ENCODE measurements around the gene CXCR1. TPM values are rescaled to one million over a fixed set of nuclear protein-coding genes. Genes with fewer than 3 reads are reported as not detected.

Gene CXCR1
- total and polyA plus RNA-seq, 9 of the 15 experiments (the other 6 are each of a cell fraction or from before 2014, with no cell fraction given): not detected

- Histone ChIP-seq H3K27me3 (ENCODE audit: control insufficient read depth in 2 of 2, insufficient read depth in 2 of 2, low read length in 2 of 2) (peaks cover 17 to 40% of the 10 kb centered on the region in 2 experiments; a peak in 4 of 5 replicates), H3K79me2 (ENCODE audit: control insufficient read depth, insufficient read depth, low read length) (no peaks in the 10 kb centered on the region), H4K20me1 (replicated peaks; ENCODE audit: control insufficient read depth, insufficient read depth, low read length) (no peaks in the 10 kb centered on the region), H3K9me1 (ENCODE audit: control insufficient read depth, insufficient read depth, low read length) (no peaks in the 10 kb centered on the region), H2AFZ (ENCODE audit: low read depth, low read length) (no peak overlapping the region), H3K4me2 (ENCODE audit: insufficient read depth, low read length) (no peak overlapping the region), H3K36me3 (ENCODE audit: control insufficient read depth, insufficient read depth, low read length) (no peaks in the 10 kb centered on the region), H3K9me3 (replicated peaks; ENCODE audit: control insufficient read depth, insufficient read depth, low read depth, low read length) (no peaks in the 10 kb centered on the region), H3K4me3 (no peak overlapping the region), H3K27ac (ENCODE audit: extremely low read depth, low read depth, low read length) (no peak overlapping the region), H3K4me1 (replicated peaks in 1 of 2; ENCODE audit: control insufficient read depth in 2 of 2, insufficient read depth in 2 of 2, low read length in 2 of 2) (no peaks in the 10 kb centered on the region; a peak in 1 of 5 replicates), H3K9ac (ENCODE audit: insufficient read depth in 1 of 2, low read depth in 2 of 2, low read length in 2 of 2) (no peak overlapping the region)
- FAIRE-seq (no peak), ATAC-seq (no peak), DNase-seq (ENCODE audit: extremely low read depth in 1 of 4, low spot score in 3 of 4) (no peak)
- BruUV-seq (replicated peaks): no TSS peak
- in situ Hi-C loops (cut with MboI): no loop called here
- WGBS (ENCODE audit: insufficient coverage, low coverage, missing lambda C conversion rate): 0% methylated on average over 1 of the region's 1 CpG
- ChIA-PET CTCF (ENCODE audit: low intra/inter-chr PET ratio) (no interaction called here), POLR2A (interaction anchor here (0.8 kb wide), 1 partner anchor 10 kb away, joined by 3 read pairs; no protein-coding TSS in a partner anchor)
- intact Hi-C loops (cut with micrococcal nuclease): no loop called here
- TF ChIP-seq KAT7 (CRISPR knock-in tag; IDR thresholded peaks at IDR 0.05; ENCODE audit: borderline replicate concordance) (no peak), CREB5 (CRISPR knock-in tag; IDR thresholded peaks at IDR 0.05) (no peak), TRIM25 (IDR thresholded peaks at IDR 0.05; ENCODE audit: borderline replicate concordance) (no peak), MBD1 (CRISPR knock-in tag; IDR thresholded peaks at IDR 0.05) (no peak), PURB (CRISPR knock-in tag; IDR thresholded peaks at IDR 0.05; ENCODE audit: low read depth) (no peak), ZNF75A (CRISPR knock-in tag; IDR thresholded peaks at IDR 0.05) (no peak), TFAP4 (CRISPR knock-in tag; IDR thresholded peaks at IDR 0.05; ENCODE audit: borderline replicate concordance) (no peak), GMEB1 (CRISPR knock-in tag; IDR thresholded peaks at IDR 0.05) (no peak), ZBTB2 (IDR thresholded peaks at IDR 0.05) (no peak), HDAC3 (IDR thresholded peaks at IDR 0.05; ENCODE audit: borderline replicate concordance, partially characterized antibody) (no peak), KAT8 (IDR thresholded peaks at IDR 0.05; ENCODE audit: low read depth) (no peak), ZNF57 (CRISPR knock-in tag; IDR thresholded peaks at IDR 0.05) (no peak), ZFPM2 (CRISPR knock-in tag; IDR thresholded peaks at IDR 0.05) (no peak), ETV5 (CRISPR knock-in tag; IDR thresholded peaks at IDR 0.05; ENCODE audit: low read depth) (no peak)
These were observed 3.9 kb downstream of the CXCR1 start for GRCh38 chr2:218162814-218163213.
